HG03097 (cell line): ENCODE results near the gene PIGR.

ENCODE experiments used
- ATAC-seq: cut with Tn5 transposase; IDR thresholded peaks from one replicate; pipeline ENCODE4 v1.9.1; 2021; ENCODE audit not compliant: unreplicated experiment, low FRiP score

Gene PIGR

DNA sequence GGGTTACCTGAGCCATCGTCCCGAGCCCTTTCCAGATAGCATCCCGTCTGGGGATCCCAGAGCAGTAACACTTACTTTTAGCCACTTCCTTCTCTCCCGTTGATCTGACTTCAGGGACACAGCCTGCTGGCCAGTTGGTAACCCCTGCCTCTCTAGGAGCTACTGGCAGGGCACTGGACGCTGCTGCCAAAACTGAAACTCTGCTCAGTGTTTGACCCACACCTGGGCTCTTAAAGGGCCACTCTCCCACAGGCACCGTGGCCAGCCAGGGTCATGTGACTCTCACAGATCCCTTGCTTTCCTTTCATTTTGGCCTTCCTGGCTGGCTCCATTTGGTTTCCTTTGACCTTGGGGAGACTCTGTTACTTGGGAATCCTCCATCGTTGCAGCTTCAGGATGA lies at the start of gene PIGR:
TSS of gene PIGR (minus strand) at position 206 of the 400 bp plus-strand sequence. CDS start 5,935 bp downstream, outside the sequence.
- ATAC-seq: no peak

DNA sequence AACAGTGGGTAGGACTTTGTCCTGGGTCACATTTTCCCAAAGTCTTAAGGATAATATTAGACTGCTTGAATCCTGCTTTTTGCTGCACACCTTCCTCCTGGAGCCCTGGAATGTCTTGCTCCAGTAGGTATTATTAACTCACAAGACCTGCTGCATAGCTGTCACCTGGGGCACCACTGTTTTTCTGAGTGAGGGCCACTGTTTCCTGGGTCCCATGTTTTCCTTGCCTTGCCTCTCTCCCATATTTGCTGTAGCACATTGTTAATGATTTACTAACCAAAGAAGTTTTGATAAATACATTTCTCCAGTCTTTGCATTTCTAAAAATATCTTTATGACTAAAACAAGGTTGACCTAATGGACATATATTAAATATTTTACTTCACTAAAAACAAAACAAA lies 46.5 kb upstream of the PIGR start:
- no peak for ATAC-seq

GRCh38 chr1:206987873-206988272 lies 41.6 kb upstream of the PIGR start:
- no peak for ATAC-seq

GRCh38 chr1:206986885-206987284 lies 40.6 kb upstream of the PIGR start:
- no peak for ATAC-seq

GRCh38 chr1:206986402-206986801 lies 40.1 kb upstream of the PIGR start:
- no peak for ATAC-seq

GRCh38 chr1:206985162-206985749 lies 39.0 kb upstream of the PIGR start:
- ATAC-seq: no peak

DNA sequence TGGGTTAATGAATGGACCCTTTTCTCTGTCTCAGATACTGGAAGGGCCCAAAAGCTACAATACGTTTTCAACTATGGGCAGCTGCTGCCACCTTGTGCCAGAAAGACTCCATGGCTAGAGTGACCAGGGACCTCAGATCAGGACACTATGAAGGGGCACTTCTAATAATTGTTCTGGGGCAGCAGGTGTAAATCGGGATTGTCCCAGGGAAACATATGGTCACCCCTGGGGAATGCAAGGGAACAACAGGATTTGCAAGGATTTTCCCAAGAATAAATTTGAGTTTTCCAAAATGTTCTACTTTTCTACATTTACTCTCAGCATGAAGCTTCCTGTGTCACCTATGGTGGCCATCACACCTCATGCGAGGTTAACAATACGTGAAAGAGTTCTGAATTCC lies 36.0 kb upstream of the PIGR start:
- no peak for ATAC-seq

DNA sequence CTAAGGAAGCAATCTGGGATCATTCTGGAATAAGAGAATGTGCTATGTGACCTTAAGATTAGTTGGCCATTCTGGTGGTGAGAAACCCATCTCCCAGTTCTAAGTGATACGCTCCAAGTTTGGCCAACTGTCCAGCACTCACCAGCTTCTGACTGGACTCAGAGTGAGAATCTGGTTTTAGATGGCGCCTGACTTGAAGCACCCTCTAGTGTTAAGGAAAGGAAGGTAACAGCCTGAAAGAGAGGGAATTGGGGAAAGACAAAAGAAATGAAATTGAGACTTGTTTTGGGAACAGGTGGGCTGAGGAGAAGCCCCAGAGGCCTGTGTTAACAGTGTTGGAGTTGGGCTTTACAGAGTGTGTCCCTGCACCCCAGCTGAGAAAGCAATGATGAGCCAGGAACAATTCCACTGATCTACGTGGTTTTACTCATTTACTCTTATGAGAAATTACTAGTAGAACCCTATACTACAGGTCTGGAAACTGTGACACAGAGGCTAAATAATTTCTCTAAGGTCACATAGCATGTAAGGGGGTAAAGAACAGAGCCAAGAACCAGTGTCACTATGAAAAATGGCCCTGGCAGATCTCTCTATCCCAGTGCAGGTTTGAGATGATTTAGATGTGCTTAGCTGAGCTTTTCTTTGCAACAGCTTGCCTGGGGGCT lies 33.2 kb upstream of the PIGR start:
- ATAC-seq: no peak

DNA sequence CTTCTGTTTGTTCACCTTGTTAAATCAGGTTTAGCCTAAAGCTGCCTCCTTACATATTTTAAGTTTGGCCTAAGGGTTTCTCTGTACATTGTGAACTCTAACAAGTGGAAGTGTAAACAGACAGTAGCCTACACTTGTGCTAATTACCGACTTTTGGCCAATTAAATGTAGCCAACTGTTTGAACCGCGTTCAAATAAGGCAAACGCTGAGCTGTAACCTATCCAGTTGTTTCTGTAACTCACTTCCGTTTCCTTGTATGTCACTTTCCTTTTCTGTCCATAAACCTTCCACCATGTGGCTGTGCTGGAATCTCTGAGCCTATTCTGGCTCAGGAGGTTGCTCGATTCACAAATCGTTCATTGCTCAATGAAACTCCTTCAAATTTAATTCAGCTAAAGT lies 32.0 kb upstream of the PIGR start:
- ATAC-seq: no peak

DNA sequence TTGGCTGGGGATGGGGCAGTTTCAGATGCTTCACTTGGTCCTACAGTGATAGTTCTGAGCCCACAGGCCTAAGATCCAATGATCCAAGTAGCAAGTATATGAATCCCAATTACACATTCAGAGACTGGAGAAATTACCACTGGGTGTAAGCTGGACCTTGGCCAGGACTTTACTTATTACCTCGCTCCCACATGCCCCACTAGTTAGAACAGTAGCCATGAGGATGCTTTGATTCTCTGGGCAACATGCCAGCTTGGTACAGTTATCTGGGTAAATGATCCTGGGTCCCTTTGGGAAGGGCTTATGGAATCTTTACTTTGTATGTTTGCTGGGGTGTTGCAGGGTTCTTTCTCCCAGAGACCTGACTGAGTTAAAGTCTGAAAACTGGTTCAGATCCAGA lies 29.0 kb upstream of the PIGR start:
- ATAC-seq: no peak

DNA sequence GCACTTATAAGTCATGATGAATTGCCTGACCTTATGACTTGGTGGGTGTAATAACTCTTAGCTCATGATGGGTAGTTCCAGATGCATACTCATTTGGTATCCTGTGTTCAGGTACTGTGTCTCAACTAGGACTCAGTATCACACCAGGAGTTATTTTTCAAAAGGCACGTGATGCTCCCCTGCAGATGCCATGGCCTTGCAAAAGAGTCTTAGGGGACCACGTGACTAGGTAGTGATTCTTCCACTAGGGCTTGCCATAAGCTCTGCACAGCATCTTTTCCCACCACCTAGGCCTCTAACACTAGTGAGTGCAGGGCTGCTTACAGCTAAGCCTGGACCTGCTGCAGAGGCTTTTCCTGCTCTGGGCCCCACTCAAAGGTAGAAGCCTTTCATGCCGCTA lies 27.9 kb upstream of the PIGR start:
- no peak for ATAC-seq

GRCh38 chr1:206972728-206973127 lies 26.5 kb upstream of the PIGR start:
- ATAC-seq: no peak

- no peak for ATAC-seq
Measured at GRCh38 chr1:206971029-206971655, 24.9 kb upstream of the PIGR start.

DNA sequence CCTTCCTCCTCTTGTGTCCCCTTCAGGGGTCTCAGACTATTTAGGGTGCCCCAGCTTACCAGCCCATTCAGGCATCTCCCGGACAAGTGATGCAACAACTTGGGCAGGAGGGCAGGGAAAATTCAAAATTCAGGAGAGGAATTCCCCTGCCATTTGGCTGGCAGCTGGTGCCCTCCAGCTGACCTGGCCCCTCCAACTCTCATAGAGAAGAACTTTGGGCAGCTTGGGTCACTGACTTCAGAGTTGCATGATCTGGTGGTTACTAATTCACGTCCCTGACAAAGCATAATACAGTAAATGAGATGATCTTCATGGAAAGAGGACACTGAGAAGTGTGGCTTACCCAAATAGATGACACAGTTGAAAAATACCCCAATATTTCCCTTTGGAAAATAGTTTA lies 24.2 kb upstream of the PIGR start, which contains the start of gene FCAMR:
TSS of gene FCAMR (minus strand) at position 15 of the 400 bp plus-strand sequence. CDS start 335 bp downstream, outside the sequence.
- ATAC-seq: no peak

DNA sequence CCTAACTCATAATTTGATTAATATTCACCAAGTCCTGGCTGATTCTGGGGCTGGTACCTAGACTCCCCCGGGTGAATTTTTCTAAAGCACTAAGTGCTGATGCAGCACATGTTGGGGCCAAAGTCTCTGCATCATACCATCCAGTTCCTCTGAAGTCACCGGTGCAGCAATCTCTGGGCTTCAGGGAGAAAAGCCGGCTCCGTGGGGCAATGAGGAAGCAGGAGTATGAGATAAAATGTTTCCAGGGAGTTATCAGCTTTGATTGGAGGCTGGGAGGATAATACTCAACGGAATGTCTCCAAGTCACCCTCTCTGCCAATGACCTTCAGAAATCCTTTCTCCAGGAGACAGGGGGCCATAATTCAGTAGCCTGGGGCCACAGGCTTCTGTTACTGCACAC lies 22.8 kb upstream of the PIGR start:
- no peak for ATAC-seq

- no peak for ATAC-seq
Measured at GRCh38 chr1:206967096-206967849, 21.0 kb upstream of the PIGR start.

- no peak for ATAC-seq
Measured at GRCh38 chr1:206965781-206966180, 19.5 kb upstream of the PIGR start.

DNA sequence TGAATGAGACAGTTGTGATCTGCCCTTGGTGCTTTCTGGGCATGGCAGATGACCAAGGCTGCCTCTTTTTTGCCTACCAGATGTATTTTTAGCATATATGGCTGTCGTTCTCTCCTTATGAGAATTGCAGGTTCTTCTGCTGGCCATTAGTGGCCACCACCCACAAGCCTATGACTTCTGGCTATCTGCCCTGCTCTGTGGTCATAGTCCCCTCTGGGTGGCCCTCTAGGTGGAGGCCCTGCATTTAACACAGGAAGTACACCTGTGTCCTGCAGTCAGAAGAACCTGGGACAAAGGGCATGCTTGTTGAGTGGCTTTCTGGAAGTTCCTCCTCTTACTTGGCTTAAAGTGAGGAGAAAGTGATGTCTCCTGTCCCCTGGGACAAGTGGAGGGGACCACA lies 17.5 kb upstream of the PIGR start:
- ATAC-seq: no peak

- ATAC-seq: no peak
Measured at GRCh38 chr1:206963119-206963712, 16.9 kb upstream of the PIGR start.

DNA sequence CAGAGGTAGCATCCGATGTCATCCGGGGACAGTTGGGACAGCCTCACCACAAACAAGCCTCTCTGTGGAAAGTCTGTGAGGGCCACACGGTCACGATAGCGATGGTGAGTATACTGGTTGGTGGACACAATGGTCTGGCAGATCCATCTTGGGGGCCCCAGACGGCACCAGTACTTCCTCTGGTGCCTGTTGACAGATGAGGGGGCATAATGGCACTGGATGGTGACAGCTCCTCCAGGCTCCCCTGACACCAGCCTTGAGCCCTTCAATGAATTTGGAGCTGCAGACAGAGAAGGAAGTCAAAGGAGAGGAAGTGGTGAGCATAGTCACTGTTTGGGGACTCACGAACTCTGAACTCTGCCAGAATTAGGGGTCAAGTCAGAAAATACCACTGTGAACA lies 16.0 kb upstream of the PIGR start:
- ATAC-seq: no peak

- ATAC-seq: no peak
Measured at GRCh38 chr1:206961668-206962067, 15.4 kb upstream of the PIGR start.
